CD4-positive, alpha-beta T cell treated with Interferon gamma for 1 hour (primary cell): ENCODE data around the gene TMEM123.

ENCODE experiments used
- DNase-seq: peaks from one replicate; pipeline ENCODE4 v3.0.0-alpha.2; 2020

TMEM123 gene

DNA sequence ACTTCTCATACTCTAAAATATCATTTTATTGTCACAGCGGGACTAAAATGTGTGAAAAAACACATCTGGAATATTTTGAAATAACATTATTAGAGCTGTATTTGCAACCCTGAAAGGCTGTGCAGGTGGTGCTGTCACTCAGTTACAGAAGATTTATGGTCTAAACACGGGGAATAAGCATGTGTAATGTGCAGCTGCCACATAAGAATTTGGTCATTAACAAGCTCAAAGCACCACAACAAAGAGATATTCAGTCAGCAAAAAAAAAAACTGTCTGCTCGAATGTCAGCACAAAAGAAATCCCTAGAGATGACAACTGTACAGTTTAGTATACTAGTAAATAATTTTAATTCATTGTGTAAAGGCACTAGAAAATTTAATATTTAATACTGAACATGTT lies 31.3 kb downstream of the TMEM123 start:
- DNase-seq, result no peak

DNA sequence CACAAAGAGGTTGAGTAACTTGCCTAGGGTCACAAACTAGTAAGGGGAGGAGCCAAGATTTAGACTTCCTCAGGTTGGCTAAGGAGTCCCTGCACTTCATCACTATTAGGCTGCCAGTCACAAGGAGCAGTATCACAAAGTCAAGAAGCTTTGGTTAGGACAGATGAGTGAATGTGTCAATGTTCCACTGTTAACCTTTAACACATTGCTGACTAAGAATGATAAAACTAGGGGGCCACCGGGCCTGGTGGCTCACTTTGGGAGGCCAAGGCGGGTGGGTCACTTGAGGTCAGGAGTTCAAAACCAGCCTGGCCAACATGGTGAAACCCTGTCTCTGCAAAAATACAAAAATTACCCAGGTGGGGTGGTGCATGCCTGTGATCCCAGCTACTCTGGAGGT lies 32.0 kb downstream of the TMEM123 start:
- no peak for DNase-seq

DNA sequence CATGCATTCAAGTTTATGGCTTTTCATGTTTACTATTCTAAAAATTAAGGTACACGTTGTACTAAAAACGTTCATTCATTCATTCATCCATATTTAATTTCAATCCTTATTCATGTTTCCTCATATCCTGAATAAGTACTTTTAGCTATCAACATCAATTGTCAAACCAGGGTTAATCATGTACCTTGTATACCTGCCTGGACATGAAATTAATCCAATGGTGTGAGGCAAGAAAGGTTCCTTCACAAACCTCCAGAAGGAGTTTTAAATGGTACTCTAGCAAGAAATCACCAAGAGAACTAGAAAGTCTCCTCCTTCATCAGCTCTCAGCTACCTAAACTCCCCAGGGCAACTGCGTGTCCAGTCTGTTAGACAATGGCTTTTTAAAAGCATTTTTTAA lies 33.4 kb downstream of the TMEM123 start:
- no peak for DNase-seq

DNA sequence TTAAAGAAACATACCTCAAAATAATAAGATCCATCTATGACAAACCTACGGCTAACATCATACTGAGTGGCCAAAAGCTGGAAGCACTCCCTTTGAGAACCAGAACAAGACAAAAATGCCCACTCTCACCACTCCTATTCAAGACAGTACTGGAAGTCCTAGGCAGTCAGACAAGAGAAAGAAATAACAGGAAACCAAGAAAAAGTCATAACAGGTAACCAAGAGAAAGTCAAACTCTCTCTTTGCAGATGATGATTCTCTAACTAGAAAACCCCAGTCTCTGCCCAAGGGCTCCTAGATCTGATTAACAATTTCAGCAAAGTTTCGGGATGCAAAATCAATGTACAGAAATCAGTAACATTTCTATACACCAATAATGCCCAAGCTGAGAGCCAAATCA lies 35.6 kb downstream of the TMEM123 start:
- no peak for DNase-seq

DNA sequence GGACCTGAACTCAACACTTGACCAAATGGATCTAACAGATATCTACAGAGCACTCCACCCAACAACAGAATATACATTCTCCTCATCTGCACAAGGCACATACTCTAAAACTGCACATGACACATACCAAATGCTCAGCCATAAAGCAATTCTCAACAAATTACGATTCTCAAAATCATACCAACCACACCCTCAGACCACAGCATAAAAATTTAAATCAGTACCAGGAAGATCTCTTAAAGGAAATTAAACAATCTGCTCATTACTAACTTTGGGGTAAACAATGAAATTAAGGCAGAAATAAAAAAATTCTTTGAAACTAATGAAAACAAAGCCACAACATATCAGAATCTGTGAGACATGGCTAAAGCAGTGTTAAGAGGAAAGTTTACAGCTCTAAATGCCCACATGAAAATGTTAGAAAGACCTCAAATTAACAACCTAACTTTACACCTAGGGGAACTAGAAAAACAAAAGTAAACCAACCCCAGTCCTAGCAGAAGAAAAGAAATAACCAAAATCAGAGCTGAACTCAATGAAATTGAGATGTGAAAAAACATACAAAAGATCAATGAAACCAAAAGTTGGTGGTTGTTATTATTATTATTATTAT lies 37.2 kb downstream of the TMEM123 start:
- no peak for DNase-seq

DNA sequence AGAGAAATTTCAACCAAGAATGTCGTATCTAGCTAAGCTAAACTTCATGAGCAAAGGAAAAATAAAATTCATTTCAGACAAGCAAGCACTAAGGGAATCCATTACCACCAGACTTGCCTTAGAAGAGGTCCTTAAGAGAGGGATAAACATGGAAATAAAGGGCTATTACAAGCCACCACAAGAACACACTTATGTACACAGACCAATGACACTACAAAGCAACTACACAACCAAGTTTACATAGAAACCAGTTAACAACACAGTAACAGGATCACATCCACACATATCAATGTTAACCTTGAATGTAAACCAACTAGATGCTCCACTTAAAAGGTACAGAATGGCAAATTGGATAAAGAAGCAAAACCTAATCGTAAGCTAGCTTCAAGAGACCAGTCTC lies 38.0 kb downstream of the TMEM123 start:
- DNase-seq, result no peak

DNA sequence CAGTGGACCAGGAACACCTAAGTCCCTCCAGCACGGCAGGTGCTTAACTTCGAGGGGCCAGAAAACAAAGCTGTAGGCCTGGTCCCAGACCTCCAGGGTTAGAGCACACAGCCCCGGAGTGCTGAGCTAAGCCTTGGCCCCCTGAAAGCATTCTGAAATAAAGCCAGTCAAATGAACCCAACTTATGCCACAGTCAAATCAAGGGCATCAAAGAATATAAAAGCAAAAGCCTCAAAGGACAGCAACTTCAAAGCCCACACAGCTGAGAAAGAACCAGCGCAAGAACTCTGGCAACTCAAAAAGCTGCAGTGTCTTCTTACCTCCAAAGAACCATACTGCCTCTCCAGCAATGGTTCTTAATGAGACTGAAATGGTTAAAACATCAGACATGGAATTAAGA lies 39.1 kb downstream of the TMEM123 start:
- DNase-seq, result no peak

DNA sequence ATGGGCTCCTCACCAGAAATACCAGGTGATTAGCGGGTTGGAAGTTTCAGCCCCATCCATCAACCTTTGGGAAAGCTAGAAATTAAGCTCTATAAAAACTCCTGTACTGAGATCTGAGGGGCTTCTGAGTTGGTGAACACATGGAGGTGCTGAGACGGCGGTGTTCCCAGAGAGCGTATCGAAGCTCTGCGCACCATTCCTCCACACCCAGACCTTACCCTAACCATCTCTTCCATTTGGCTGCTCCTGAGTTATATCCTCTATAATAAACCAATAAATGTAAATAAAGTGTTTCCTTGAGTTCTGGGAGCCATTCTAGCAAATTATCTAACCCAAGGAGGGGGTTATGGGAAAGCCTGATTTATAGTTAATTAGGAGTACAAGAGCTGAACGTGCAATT lies 41.4 kb downstream of the TMEM123 start:
- no peak for DNase-seq

DNA sequence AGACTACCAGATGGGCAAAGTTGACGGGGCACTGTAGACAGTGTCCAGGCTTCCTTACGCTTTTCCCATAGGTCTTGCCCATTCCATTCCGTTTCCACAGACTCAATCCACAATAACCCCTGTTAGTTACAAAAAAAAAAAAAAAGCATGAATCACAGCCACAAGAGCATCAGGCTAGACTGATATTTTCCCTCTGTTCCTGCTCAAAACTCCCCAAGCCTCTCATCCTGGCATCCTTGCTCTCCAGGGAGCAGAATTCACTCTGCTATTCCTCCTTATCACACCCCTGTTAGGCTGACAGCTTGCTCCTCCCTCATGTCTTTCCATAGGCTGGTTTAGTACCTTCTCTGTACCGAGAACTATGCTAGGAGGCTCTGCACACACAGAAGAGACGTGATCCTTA lies 42.2 kb downstream of the TMEM123 start:
- DNase-seq, result no peak

DNA sequence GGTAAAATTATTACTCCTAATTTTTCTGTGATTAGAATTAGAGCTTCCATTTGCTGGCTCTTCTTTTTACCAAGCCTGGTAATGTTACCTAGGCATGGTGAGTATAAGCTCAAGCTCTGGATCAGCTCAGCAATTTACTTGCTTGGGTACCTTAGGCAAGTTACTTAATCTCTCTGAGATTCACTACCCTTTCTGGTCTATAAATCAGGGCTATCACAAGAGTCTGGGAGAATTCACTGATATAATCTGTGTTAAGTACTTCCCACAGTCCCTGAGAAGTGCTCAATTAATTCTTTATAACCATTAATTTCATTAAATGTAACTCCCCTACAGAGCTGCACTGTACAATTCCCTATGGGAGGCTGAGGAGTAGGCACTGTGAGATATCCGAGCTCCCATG lies 44.2 kb downstream of the TMEM123 start:
- DNase-seq, result no peak

DNA sequence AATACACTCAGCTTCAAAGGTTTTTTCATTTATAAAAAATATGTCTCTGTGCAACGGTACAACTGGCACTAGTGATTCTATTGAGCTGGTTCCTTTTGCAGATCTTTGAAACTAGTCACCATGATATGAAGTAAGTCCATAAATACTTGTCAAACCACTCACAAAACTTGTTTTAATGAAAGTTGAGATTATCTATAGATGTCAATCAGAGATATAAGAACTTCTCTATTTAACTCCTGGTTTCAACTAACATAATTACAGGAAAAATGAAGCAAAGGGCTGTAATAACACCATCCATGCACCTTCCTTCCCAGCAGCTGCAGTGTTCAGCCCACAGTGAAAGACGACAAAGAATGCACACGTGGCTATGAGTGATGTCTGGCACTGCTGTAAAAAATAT lies 44.7 kb downstream of the TMEM123 start:
- no peak for DNase-seq

DNA sequence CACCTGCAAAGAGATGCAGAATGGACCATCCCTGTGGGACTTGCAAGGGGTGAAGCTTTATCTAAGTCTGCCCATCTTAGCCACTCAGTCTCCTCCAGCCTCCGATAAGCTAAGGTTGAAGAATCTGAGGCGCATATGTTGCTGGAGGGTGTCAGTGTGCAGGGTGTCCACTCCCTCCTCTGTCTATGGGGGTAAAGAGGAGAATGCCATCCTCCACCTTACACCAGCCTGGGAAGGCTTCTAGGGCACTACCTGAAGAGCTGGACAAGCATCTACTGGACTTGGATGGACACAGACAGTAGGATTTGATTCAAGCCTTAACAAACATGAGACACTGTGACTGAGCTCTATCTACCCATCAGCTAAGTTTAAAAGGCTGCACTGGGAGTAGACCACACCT lies 46.5 kb downstream of the TMEM123 start:
- DNase-seq, result no peak

DNA sequence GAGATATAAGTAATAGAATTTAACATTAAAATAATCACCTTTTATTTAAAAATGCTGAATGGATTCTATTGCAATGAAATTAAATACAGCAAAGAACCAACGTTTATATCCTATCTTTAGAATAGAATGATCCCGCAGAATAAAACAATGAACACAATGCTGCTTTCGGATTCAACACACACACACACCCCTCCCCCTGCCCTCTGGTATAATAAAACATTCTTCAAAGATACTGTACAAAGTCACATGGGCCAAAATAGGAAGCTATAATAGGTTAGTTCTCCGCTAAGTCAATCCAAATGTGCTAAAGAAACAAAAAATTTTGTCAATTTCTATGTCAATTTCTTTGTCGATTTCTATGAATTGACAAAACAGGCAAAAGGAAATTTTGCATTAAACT lies 47.1 kb downstream of the TMEM123 start:
- no peak for DNase-seq

DNA sequence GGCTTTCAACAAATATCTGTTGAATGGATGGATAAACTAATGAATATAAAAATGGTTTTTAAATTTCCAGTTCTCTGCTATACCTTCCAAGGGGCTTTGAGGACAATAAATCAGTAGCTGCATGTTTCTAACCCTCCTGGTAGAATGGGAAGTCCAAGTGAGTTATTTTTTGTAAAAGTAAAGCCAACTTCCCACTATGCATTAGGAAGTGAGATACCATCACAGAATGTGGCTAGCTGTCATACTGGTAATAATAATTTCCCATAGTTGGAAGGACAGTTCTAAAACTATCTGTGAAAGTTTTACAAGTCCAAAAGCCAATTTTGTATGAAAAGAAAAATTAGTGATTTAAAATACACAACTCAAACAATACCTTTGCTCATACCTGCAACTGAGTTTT lies 50.0 kb downstream of the TMEM123 start:
- no peak for DNase-seq

DNA sequence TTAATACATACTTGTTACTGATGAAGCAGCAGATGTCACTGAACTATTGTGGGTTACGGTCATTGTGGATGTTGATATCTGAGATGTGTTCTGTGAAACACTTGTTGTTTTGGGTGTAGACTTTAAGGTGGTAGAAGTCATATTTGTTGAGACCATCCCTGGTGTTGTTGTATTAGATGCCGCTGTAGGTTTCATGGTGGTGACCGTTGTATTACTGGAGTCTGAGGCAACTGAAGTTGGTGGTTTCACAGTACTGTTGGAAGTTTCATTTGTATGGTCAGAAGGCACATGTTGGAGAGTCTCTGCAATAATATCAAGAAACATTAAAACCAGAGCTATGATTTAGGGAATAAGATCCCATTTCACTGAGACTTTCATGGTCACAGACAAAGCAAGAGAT lies 50.7 kb downstream of the TMEM123 start:
- DNase-seq, result no peak

DNA sequence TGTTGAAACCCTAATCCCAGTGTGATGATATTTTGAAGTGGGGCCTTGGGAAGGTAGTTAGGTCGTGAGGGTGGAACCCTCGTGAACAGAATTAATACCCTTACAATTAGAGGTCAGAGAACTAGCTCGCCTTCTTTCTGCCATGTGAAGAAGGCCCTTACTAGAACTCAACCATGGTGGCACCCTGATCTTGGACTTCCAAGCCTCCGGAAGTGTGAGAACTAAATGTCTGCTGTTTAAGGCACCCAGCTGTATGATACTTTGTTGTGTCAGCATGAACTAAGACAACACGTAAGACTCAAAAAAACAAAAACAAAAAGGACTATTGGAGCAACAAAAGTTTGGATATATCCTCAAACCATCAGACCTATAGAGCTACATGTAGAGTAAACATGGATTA lies 52.0 kb downstream of the TMEM123 start:
- no peak for DNase-seq

DNA sequence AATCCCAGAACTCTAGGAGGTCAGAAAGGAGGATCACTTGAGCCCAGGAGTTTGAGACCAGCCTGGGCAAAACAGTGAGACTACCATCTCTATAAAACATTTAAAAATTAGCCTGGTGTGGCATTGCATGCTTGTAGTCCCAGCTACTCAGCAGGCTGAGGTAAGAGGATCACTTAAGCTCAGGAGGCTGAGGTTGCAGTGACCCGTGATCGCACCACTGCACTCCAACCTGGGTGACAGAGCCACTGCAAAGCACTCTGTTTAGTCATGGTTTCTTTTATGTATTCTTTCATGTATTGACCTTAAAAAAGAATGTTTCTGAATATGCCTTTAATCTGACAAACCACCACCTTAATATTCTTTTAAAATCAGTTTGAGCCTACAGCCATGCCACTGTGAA lies 53.4 kb downstream of the TMEM123 start:
- no peak for DNase-seq

DNA sequence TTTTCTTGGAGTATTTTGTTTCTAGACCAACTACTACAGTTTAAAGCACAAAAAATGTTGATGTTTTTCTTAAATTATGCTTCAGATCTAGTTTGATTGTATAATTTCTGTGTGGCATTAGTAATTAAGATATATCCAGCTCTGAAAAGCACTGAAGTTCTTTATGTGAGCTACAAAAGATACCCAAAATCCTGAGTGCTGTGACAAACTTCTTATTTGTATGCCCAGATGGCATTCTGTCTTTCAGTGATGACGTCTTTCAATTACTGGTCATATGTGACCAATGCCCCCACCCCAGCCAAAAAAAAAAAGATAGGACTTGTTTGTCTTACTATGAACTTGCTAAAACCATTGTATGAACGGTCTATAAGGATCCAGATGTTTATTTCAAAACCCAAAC lies 54.3 kb downstream of the TMEM123 start:
- no peak for DNase-seq

DNA sequence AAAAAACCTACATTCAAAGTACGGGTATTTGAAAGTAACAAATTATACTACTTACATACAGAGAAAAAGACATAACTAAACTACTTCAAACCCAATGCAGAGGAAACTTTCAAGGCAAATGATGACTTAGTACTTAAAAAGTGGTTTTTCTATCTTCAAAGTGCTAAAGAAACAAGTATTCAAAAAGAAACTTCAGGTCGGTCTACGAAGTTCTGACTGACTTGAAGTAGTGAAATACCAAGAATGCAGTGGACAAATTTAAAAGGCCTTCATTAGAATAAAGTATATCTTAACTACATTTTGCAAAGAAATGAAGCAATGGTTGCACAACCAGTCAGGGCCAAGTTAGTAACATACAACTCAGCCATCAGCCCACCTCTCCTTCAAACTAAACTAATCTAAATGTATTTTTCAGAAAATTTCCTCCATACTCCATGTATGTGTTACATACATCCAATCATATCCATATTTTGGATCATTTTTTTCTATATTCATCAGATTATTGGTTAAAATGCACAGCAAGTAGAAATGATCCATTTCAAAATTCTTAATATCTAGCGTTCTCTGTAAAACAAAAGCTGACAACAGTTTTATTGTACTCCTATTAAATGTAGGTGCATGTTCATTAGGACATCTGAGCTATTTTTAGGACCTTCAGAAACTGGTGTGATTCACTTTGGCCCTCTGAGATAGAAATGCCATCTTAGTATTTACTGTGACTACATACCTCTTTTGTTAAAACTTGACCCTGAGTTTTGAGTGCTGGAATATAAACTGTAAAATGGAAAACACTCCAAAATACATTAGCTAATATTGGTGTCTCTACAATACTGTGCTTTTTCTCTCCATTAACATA lies 55.6 kb downstream of the TMEM123 start:
- no peak for DNase-seq

DNA sequence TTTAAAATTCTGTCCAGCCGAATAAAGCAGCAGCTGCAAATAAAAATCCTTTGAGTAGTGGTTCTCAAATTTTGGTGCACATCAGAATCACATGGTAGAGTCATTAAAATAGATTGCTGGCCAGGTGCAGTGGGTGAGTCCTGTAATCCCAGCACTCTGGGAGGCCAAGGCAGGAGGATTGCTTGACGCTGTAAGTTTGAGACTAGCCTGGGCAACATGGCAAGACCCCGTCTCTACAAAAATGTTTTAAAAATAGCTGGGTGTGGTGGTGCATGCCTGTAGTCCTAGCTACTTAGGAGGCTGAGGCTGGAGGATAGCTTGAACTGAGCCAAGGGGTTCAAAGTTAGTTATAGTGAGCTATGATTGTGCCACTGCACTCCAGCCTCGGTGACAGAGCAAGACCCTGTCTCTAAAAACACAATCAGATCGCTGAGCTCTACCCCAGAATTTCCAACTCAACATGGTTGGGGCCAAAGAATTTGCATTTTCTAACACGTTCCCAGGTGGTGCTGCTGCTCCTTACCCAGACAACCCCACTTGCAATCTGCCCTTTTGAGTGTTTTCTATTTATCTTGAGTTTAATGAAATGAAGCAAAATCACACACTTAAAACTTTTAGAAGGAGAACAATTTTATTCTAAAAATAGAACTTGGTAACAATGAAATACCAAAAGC lies 56.7 kb downstream of the TMEM123 start:
- no peak for DNase-seq

DNA sequence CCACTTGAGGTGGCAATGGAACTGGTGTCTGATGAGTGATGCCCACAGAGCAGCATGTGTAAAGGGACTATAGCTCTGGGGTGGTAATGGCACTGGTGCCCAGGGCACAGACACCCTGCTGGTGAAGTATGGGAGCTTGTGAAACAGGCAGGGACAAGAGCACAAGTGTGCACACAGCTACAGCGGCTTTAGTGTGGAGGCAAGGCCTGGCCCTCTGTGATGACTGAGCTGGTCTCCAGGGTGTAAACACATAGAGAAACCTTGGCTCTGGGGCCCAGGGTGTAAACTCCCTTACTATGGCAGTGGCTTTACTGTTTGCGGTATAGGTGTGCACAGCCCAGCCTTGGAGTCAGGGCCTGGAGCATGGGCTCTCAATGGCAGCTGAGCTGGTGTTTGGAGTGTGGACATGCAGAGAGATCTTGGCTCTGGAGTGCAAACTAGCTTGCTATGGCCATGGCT lies 59.3 kb downstream of the TMEM123 start:
- no peak for DNase-seq

DNA sequence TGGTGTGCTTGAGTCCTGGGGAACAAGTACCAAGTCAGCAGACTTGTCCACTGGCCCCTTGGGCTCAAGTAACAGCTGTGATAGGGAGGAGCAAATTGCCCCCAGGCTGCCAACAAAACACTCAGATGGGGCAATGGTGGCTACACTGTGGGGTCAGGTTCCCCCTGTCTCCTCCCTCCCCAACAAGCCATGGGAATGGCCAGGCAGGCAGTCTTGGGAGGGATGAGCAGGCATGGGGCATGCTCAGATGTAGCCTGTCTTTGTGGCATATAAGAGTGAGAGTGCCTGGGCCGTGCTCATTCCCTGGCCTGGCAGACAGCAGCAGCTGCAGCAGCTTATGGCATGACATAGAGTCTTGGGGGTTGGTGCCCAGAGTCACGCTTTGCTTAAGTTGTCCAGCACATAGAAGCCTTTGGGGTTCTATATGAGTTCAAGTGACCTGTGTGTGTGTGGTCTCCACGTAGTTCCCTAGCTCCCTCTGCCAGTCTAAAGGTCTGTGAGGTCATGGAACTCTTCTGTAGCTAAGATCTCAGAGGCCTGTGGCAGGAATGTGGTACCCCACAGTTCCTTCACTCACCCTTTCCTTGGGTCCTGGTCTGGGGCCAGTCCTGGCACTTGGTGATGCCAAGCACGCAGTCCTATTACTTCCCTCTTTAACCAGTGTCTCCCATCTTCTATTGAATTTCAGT lies 60.9 kb downstream of the TMEM123 start:
- no peak for DNase-seq

DNA sequence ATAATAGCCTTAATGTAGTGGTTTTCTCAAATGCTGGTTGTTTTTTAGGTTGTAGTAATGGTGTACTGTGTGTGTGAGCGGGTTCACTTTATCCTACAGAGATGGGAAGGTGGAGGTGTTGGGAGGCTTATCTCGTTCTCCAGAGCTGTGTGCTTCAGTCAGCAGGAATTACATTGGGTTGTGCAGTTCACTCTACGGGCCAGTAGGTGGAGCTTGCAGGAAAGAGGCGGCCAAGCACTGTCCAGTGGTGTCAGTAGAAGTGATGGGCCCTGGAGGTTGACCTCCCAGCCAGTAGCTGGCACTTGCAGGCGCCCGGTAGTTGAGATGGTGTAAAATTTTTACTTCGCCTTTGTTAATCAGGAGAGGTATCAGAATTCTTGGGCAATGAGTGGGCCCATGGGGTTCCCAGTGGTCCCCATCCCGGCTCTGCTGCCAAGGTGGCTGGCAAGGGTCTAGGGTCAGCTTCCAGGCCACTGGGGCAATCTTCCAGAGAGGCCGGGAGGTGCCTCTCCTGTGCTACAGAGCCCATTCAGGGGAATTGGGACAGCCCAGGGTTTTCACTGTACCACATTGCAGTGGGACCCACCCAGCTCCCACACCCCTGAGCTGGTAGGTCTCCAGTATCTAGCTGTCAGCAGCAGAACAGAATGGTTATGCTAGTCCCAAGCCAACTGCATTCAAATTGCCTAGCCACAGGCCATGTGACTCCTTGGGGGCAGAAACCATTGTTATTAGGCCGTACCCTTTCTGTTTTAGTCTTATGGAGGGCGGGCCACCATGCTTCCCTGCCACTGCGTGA lies 61.7 kb downstream of the TMEM123 start:
- peak; percentile 60 for DNase-seq
